HG02970 (cell line): ENCODE results near the gene PRR5.

ENCODE experiments used
- ATAC-seq: cut with Tn5 transposase; IDR thresholded peaks from one replicate; pipeline ENCODE4 v1.9.1; 2021; ENCODE audit warnings: mild to moderate bottlenecking, moderate library complexity, moderate number of reproducible peaks; ENCODE audit not compliant: unreplicated experiment, low FRiP score

Gene PRR5

DNA sequence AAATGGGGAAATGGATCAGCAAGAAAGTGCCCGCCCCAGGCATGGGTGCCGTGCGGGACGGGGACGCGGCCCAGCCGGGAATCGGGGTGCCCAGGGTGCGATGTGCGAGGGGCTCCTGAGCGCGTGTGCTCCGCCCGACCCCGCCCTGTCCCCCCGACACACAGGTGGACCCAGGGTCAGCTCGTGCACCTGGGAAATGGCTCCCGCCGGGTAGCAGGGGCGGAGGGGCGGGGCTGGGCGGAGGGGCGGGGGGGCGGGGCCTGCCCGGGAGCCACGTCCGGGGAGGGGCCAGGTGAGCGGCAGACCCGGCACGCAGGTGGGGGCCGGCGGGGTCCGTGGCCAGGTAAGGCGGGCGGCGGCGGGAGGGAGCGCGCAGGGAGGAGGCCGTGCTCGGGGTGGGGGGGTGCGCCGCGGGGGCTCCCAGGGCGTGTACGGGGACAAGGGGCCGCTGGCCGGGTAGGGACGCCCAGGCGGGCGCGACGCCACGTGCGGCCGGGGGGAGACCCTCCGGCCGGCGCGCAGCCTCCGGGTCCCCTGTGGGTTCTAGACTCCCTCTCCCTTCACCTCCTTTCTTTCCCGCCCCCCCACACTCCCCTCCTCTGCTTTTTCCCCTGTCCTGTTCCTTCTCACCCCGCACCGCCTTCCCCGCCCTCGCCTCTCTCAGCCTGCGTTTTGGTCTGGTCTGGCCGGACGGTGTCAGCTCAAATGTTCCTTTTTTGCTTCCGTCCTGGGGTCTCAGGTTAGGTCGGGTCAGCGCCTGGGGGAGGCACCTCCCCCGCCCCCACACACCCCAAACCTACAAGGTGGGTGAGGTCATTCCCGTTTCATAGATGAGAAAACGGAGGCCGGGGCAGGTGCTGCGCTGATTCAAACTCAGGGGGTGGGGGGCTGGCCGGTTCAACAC, 50.5 kb downstream of the PRR5 start, which contains the start of gene ARHGAP8:
ARHGAP8 (plus strand) TSS at position 291 of the 904 bp plus-strand sequence. CDS start 33,953 bp downstream, outside the sequence.
- no peak for ATAC-seq

DNA sequence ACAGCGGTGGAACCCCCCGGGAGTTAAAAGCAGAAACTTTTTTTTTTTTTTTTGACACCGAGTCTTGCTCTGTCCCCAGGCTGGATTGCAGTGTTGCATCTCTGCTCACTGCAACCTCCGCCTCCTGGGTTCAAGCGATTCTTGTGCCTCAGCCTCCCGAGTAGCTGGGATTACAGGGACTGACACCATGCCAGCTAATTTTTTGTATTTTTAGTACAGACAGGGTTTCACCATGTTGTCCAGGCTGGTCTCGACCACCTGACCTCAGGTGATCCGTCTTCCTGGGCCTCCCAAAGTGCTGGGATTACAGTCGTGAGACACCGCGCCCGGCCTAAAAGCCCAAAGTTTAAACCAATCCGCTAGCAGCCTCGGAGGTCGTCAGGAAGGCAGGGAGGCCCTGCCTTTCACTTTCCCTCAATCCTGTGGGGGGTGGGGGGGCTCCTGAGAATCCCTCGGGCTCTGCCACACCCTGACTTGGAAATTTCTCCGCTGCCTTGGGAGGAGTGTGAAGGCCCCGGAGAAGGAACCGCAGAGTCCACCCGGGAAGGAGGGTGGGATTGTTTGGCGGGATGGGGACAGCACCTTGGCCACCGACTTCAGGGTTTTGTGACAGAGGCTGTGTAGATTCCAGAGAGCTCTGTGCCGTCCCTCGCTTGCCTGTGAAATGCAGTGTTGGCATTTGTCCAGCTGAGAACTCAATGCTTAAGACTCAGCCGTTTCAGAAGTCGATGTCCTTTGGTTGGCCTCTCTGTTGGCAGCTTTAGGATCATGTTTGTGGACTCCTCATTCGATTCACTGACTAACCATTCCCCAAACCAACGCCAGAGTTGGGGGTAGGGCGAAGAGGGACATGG, 51.4 kb downstream of the PRR5 start:
- ATAC-seq = no peak

DNA sequence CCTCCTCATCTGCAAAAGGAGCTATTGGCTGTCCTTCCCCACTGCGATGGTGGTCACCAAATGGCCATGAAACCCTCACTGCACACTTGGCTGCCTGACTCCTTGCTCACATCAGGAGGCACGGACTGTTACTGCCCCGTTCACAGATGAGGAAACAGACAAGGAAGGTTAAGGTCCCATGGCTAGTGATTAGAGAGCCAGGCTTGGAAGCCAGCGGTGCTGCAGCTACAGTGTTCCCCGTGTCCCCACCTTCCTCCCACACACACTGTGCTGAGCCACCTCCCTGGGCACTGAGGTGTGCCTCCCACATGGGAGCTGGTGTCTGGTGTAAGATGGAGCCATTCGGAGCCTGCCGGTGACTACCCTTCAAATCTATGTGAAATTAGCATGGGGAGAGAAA, 53.0 kb downstream of the PRR5 start:
- no peak for ATAC-seq

DNA sequence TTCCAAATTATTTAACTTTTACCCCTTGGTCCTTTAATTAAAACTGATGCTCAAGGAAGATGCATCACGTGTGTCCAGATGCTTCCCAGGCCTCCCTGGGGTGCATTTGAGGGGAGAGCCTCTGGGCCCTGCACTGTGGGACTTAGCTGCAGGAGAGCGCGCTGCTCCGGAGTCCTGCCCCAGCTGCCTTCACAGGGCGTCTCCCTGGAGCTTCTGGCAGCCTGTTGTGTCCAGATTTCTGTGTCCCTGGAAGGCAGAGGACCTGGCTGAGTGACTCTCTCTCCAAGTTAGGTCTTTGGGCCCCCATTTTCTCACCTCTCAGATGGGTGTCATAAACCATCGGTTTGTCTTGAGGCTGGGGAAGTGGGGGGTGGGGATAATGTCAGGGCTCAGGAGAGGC, 53.4 kb downstream of the PRR5 start:
- no peak for ATAC-seq

GRCh38 chr22:44755956-44756361, 54.0 kb downstream of the PRR5 start:
- ATAC-seq = no peak

DNA sequence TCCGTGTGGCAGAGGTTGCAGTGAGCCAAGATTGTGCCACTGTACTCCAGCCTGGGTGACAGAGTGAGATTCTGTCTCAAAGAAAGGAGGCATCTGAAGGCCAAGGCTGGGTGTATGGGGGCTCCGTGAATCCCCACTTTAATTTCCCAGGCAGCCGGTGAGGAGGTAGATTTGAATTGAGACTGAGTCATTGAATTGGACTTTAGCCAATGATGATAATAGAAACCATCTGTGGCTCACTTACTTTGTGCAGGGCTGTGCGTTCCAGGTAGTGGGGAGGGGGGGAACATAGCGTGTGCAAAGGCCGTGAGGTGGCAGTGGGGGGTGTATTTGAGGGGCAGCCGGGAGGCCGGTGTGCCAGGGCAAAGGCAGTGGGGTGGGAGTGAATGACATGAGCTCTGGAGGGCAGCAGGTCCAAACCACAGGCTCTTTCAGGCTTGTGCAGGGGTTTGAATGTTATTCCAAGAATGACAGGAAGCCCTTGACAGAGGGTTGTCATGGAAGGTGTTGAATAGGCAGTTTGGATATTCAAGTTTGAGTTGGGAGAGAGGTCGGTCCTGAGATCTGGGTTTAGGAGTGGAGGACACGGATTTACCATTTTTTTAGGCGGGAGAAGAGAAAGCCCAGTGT, 56.5 kb downstream of the PRR5 start:
- no peak for ATAC-seq

DNA sequence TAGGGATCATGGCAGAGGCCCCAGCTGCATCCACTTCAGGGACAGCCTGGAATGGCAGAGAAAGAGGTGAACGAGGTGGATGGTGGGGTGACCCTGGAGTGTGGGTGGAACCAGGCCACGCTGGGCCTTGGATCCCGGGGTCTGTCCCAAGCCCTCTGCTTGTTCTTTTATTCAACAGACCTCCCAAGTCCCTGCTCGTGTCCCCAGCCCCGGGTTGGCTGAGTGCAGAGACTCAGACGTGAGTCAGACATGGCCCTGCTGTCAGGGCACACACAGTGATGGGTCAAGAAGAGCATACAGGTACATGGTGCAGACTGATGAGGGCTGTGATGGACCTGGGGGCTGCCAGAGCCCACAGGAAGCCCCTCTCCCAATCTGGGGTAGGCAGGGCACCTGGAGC, 57.0 kb downstream of the PRR5 start:
- no peak for ATAC-seq

- ATAC-seq = no peak
These were observed 57.7 kb downstream of the PRR5 start for GRCh38 chr22:44759430-44760310.

- ATAC-seq = no peak
These were observed 58.5 kb downstream of the PRR5 start for GRCh38 chr22:44760476-44760875.

DNA sequence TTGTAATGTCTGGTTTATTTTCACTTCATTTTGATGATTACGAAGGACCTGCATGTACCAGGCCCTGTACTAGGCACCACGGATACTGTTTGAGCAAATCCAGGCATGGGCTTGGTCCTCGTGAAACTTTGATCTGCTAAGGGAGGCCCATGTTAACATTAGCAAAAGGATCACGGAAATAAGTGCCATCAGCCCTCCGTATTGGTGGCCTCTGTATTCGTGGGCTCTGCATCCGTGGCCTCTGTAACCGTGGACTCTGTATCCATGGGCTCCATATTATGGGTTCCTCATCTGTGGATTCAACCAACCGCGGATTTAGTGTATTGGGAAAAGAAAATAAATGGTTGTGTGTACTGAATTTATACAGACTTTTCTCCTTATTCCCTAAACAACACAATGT, 59.0 kb downstream of the PRR5 start:
- ATAC-seq = no peak

DNA sequence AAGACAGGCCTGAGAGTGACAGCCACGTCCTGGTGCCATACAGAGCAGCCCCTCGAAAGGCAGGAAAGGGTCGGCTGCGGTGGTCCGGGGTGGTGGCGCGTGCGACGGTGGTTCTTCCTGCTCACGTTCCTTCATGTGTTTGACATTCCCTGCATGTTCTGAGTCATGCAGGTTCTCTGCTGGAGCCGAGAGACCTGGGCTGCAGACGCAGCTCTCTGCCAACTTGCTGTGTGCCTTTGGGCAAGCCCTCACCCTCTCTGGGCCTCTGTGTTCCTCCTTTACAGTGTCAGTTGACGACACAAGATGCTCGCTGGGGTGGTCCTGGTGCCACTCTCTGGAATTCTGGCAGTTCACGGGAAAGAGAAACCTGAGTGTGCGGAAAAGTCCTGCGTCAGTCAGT, 62.4 kb downstream of the PRR5 start:
- no peak for ATAC-seq

- ATAC-seq = no peak
These were observed 63.0 kb downstream of the PRR5 start for GRCh38 chr22:44764974-44765373.

DNA sequence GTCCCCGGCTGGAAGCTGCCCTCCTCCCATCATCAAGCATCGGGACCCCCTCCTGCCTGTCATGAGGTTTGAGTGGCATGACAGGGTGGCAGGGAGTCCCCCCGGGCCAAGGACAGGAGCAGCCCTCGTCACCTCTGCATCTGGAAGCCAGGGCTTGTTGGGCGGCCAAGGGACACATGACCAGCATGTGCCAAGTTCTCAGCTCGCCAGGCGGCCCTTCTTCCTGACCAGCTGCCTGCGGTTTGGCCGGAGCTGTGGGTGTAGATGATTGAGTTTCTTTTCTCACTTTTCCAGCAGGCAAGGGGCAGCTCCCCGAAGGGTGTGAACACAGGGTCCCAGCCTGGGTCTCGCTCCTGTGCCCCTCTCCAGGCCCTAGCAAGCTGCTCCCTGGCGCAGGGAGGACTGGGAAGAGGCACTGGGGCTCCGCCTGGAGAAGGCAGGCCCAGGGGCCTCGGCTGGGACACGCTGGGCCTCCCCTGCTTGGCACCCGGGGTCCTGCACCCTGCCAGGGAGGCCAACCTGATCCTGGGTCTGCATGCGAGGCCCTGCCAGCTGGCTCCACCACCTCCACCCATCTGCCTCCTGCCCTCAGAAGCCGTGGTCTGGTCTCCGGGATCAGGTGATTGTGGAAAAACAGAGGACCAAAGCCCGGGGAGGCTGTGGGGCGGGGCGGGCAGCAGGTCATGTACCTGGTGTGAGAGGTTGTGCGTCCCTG, 63.7 kb downstream of the PRR5 start:
- ATAC-seq = no peak

DNA sequence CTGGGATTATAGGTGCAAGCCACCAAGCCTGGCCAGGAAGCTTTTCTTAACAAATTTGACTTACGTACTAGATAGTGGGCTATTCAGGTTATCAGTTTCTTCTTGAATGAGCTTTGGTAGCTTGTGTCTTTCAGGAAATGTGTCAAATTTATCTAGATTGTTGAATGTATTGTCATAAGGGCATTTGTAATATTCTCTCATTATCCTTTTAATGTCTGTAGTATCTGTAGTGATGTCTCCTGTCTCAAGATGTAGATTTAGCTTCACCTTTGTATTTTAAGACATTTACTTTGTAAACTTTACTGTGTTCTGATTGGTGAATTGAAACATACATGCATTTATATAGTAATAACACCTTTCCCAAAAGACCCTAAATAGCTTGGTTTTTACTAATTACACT, 71.1 kb downstream of the PRR5 start:
- no peak for ATAC-seq

- no peak for ATAC-seq
These were observed 73.9 kb downstream of the PRR5 start for GRCh38 chr22:44775862-44776261.

DNA sequence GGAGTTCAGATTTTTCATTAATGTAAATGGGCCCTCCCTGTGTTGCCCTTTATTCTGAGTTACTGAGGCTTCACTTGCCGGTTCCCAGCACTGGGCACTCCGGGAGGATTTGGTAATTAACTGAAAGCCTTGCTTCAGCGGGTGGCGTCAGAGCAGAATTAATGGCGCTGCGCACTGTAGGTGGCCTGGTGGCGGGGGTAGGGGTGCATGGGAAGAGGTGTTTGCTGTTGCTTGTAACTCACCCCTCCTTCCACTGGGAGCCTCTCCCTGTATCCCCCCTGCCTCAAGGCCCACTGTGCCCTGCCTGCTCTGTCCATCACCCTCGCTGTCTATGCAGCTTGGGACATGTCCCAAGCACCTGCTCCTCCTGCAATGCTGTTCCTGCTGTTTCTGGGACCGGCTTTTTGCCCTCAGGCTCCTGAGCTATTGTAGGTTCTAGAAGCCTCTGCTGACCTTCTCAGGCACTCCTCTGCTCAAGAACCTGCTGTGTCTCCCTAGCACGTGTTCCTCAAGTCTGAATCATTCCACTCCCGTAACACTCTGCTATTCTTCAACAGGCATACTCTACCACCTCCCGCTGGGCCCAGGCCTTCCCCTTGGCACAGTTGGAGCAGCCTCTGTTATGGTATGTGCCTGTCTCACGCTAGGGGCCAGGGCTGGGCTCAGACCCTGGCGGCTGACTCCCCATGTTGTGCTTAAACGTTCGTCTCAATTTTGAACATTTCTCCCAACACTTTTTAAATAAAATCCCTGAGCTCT, 74.8 kb downstream of the PRR5 start:
- no peak for ATAC-seq

DNA sequence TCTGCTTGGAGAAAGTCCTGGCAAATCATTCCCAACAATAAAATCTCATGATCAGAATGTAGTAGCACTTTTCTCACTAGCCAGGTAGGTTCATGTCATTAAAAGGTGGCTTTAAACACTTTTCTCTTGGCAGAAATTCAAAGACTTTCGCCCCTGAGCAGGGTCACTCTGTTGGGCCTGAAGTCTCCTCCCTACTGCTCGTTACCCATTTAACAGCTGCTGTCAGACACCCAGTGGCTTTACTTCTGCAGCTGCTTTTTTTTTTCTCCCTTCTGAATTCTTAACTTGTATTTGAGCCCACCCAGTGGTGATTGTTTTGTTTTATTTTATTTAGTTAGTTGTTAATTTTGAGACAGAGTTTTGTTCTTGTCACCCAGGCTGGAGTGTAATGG, 75.4 kb downstream of the PRR5 start:
- ATAC-seq = no peak

- ATAC-seq = no peak
These were observed 79.0 kb downstream of the PRR5 start for GRCh38 chr22:44780876-44781449.
